ENCODE data around the gene AFAP1. TPM values are rescaled to one million over a fixed set of nuclear protein-coding genes. Genes with fewer than 3 reads are reported as not detected.

AFAP1 gene
- total and polyA plus RNA-seq, 2 of the 4 experiments (the other 2 are of a cell fraction): 48.2 to 80.9 TPM

DNA sequence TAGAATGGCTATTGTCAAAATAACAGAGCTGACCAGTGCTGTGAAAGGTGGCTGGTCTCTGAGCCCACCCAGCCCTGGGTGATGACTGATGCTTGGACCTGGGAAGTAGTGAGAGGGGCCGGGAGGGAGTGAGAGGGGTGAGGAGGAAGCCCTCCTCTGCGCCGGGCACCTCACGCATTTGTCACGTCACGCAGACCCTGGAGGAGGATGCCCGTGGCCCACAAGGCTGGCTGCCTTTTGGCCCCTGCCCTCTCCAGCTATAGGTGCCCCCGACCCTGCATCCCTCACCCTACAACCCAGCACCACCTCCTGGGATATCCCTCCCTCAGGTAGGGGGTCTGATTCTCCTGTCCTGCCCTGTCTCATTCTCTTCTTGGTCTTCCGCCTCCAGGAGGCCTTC, 207.4 kb downstream of the AFAP1 start:
- no peak overlapping the region for H2AK5ac ChIP-seq (ENCODE audit: low read depth, low read length)
- H3K9me3 ChIP-seq (ENCODE audit: control insufficient read depth, insufficient read depth, low read length): no peaks in the 10 kb centered on the region
- H3K18ac ChIP-seq (ENCODE audit: low read depth, low read length): no peak overlapping the region
- H2BK5ac ChIP-seq (ENCODE audit: low read depth, low read length, poor library complexity, severe bottlenecking): no peak overlapping the region
- H2BK120ac ChIP-seq (ENCODE audit: low read depth, low read length): no peak overlapping the region
- no peak overlapping the region for H2AK9ac ChIP-seq (replicated peaks; ENCODE audit: low read depth, low read length, poor library complexity)
- no peak overlapping the region for H2AFZ ChIP-seq (replicated peaks; ENCODE audit: low read length, poor library complexity)
- POLR2A ChIA-PET (ENCODE audit: unreplicated experiment): no interaction called here
- no peak overlapping the region for H3K4ac ChIP-seq (ENCODE audit: low read depth, low read length)
- H3K27me3 ChIP-seq (ENCODE audit: control insufficient read depth, insufficient read depth, low read length): peaks cover 29% of the 10 kb centered on the region
- H3K9ac ChIP-seq (ENCODE audit: low read depth, low read length): no peak overlapping the region
- no peak overlapping the region for H3K4me3 ChIP-seq (ENCODE audit: insufficient read depth, low read depth, low read length)
- no peaks in the 10 kb centered on the region for H3K36me3 ChIP-seq (ENCODE audit: control insufficient read depth, insufficient read depth, low read length)
- H3K79me1 ChIP-seq (ENCODE audit: low read depth in 1 of 2, low read length in 2 of 2): no peaks in the 10 kb centered on the region
- WGBS, 2 experiments (ENCODE audit: extremely low coverage in 2 of 2, insufficient read length in 1 of 2): no CpG with 5 or more reads among the region's 9 CpGs
- H4K20me1 ChIP-seq (ENCODE audit: insufficient read depth, low read length): no peaks in the 10 kb centered on the region; the same call in 1 of the 2 replicates
- H4K5ac ChIP-seq (ENCODE audit: low read depth, low read length): no peak overlapping the region
- no peak overlapping the region for H3K14ac ChIP-seq (replicated peaks; ENCODE audit: low read depth, low read length)
- H2BK20ac ChIP-seq (ENCODE audit: low read depth, low read length): no peak overlapping the region
- no TSS peak for BruUV-seq (replicated peaks)
- no peak overlapping the region for H4K91ac ChIP-seq (ENCODE audit: insufficient read depth, low read depth, low read length)
- H3K27ac ChIP-seq (ENCODE audit: insufficient read depth, low read length): no peak overlapping the region
- DNase-seq (no peak), ATAC-seq (ENCODE audit: low read depth) (no peak)
- H4K8ac ChIP-seq (ENCODE audit: low read depth in 2 of 2, low read length in 2 of 2): no peak overlapping the region
- CTCF ChIA-PET: no interaction called here
- H3K23ac ChIP-seq (ENCODE audit: low read depth, low read length): no peak overlapping the region
- no peak overlapping the region for H2BK15ac ChIP-seq (ENCODE audit: low read depth, low read length)
- no peak overlapping the region for H3K56ac ChIP-seq (ENCODE audit: extremely low read depth, insufficient read depth, low read length)
- intact Hi-C loops (cut with micrococcal nuclease): no loop called here
- no peak overlapping the region for H3K4me2 ChIP-seq (ENCODE audit: low read depth, low read length)
- dilution Hi-C loops (cut with HindIII; ENCODE audit: low sequenced_read_pairs, unreplicated experiment): no loop called here
- in situ Hi-C loops (cut with MboI; ENCODE audit: low sequenced_read_pairs): no loop called here
- H3K4me1 ChIP-seq (ENCODE audit: control insufficient read depth, insufficient read depth, low read length): no peaks in the 10 kb centered on the region
- H3K9me1 ChIP-seq (ENCODE audit: insufficient read depth, low read length): no peaks in the 10 kb centered on the region
- TF ChIP-seq CEBPB (IDR thresholded peaks at IDR 0.05; ENCODE audit: low read depth, low read length) (no peak), MAFK (IDR thresholded peaks at IDR 0.05; ENCODE audit: low read depth, low read length) (no peak), NFE2L2 (IDR thresholded peaks at IDR 0.05; ENCODE audit: low read depth, low read length) (no peak), RCOR1 (IDR thresholded peaks at IDR 0.05; ENCODE audit: insufficient replicate concordance, low read length) (no peak), CHD1 (IDR thresholded peaks at IDR 0.05; ENCODE audit: low read depth, low read length) (no peak), RAD21 (IDR thresholded peaks at IDR 0.05; ENCODE audit: low read length) (no peak), SMC3 (IDR thresholded peaks at IDR 0.05; ENCODE audit: low read depth, low read length) (no peak), BHLHE40 (IDR thresholded peaks at IDR 0.05; ENCODE audit: low read depth, low read length) (no peak), POLR2A (IDR thresholded peaks at IDR 0.05; ENCODE audit: low read depth, low read length) (no peak)
- TF ChIP-seq, protein P1, sequence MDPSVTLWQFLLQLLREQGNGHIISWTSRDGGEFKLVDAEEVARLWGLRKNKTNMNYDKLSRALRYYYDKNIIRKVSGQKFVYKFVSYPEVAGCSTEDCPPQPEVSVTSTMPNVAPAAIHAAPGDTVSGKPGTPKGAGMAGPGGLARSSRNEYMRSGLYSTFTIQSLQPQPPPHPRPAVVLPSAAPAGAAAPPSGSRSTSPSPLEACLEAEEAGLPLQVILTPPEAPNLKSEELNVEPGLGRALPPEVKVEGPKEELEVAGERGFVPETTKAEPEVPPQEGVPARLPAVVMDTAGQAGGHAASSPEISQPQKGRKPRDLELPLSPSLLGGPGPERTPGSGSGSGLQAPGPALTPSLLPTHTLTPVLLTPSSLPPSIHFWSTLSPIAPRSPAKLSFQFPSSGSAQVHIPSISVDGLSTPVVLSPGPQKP (IDR thresholded peaks at IDR 0.05; ENCODE audit: borderline replicate concordance, low read depth, low read length): no peak
- TF ChIP-seq, protein P2, sequence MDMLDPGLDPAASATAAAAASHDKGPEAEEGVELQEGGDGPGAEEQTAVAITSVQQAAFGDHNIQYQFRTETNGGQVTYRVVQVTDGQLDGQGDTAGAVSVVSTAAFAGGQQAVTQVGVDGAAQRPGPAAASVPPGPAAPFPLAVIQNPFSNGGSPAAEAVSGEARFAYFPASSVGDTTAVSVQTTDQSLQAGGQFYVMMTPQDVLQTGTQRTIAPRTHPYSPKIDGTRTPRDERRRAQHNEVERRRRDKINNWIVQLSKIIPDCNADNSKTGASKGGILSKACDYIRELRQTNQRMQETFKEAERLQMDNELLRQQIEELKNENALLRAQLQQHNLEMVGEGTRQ (IDR thresholded peaks at IDR 0.05; ENCODE audit: low read depth, low read length): no peak

All from IMR-90 (cell line).